ENCODE measurements around the gene NDUFB8. TPM values are rescaled to one million over a fixed set of nuclear protein-coding genes. Genes with fewer than 3 reads are reported as not detected.

The NDUFB8 gene
- total and polyA plus RNA-seq, 2 donors (not counting 3 experiments of a cell fraction or from before 2014, with no cell fraction given) = 193 to 526 TPM

GRCh38 chr10:100566561-100566960, 36.9 kb upstream of the NDUFB8 start:
- Histone ChIP-seq H3K9me3 (replicated peaks; ENCODE audit: control insufficient read depth, insufficient read depth, low read length) (no peaks in the 10 kb centered on the region), H2AFZ (ENCODE audit: low read depth, low read length) (no peak overlapping the region), H3K27me3 (ENCODE audit: control insufficient read depth in 2 of 2, insufficient read depth in 2 of 2, low read length in 2 of 2) (peaks cover 68% of the 10 kb centered on the region in 2 experiments), H4K20me1 (replicated peaks; ENCODE audit: control insufficient read depth, extremely low read depth, insufficient read depth, low read length) (no peaks in the 10 kb centered on the region), H3K4me1 (ENCODE audit: control insufficient read depth, extremely low read depth, insufficient read depth, low read length) (peaks cover 2% of the 10 kb centered on the region), H3K27ac (ENCODE audit: insufficient read depth, low read depth, low read length) (no peak overlapping the region), H3K36me3 (ENCODE audit: control insufficient read depth in 2 of 2, extremely low read depth in 1 of 2, insufficient read depth in 2 of 2, low read length in 2 of 2) (no peaks in the 10 kb centered on the region), H3K4me3 (replicated peaks in 1 of 3; ENCODE audit: insufficient read depth in 1 of 3, low read depth in 1 of 3, low read length in 3 of 3) (no peak overlapping the region), H3K9me1 (replicated peaks; ENCODE audit: control insufficient read depth, extremely low read depth, insufficient read depth, low read length) (no peaks in the 10 kb centered on the region), H3K79me2 (ENCODE audit: control insufficient read depth, insufficient read depth, low read length) (no peaks in the 10 kb centered on the region), H3K4me2 (ENCODE audit: insufficient read depth, low read length) (no peak overlapping the region), H3K9ac (replicated peaks; ENCODE audit: extremely low read depth, insufficient read depth, low read length) (no peak overlapping the region)
- ChIA-PET CTCF (interaction anchor here (1.3 kb wide), 1 partner anchor 31 kb away, joined by 3 read pairs; the partner anchor contains the start of gene HIF1AN), POLR2A (no interaction called here)
- no TSS peak for BruUV-seq (replicated peaks)
- FAIRE-seq (no peak), DNase-seq (ENCODE audit: low read depth, low spot score) (no peak)
- intact Hi-C loops (cut with micrococcal nuclease) (no loop called here), dilution Hi-C loops (cut with MboI; ENCODE audit: extremely low pct_ligation_motif_present, low sequenced_read_pairs) (no loop called here)
- TF ChIP-seq EZH2 (IDR thresholded peaks at IDR 0.05; ENCODE audit: borderline replicate concordance, low read depth, low read length, severe bottlenecking) = no peak
- no peak for TF ChIP-seq JUN (IDR thresholded peaks at IDR 0.05; ENCODE audit: borderline replicate concordance, insufficient read depth, insufficient read length, low read depth)
- no peak for TF ChIP-seq MYC (IDR thresholded peaks at IDR 0.05; ENCODE audit: low read depth, low read length)
- no peak for TF ChIP-seq CTCF (IDR thresholded peaks at IDR 0.05; ENCODE audit: extremely low read depth in 1 of 2, insufficient read depth in 1 of 2, low read depth in 1 of 2, low read length in 2 of 2)
- no peak for TF ChIP-seq POLR2A (IDR thresholded peaks at IDR 0.05; ENCODE audit: low read depth, low read length)
- TF ChIP-seq MAX (IDR thresholded peaks at IDR 0.05; ENCODE audit: insufficient read depth, insufficient read length) = no peak
- no peak for TF ChIP-seq POLR2AphosphoS5 (IDR thresholded peaks at IDR 0.05; ENCODE audit: insufficient read depth, low read depth, low read length)
- TF ChIP-seq FOS (IDR thresholded peaks at IDR 0.05; ENCODE audit: borderline replicate concordance, insufficient read depth, low read length) = no peak
- no peak for TF ChIP-seq GATA2 (IDR thresholded peaks at IDR 0.05; ENCODE audit: insufficient read depth, insufficient read length, low read depth, low read length)
